Measurements from ENCODE around the gene MYH14. TPM values are rescaled to one million over a fixed set of nuclear protein-coding genes. Genes with fewer than 3 reads are reported as not detected.

Gene MYH14
- total RNA-seq, 6 experiments from 2014 or later = 0.09 TPM; not detected in 5

DNA sequence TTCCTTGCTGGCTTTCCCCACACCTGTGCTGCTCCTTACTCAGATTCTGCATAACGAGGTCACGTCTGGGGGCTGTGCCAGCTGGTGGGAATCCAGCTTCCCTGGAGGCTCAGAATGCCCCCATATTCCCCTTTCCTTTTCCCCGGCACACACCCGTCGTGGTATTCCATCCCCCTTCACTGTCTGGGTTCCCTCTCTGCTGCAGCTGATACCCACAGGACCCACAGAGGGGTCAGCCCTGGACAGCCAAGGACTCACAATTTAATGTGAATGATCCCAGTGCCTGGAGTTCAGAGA is 4.2 kb upstream of the MYH14 start:
- Mint-ChIP-seq H3K27me3 (ENCODE audit: insufficient read depth) (peaks cover 10% of the 10 kb centered on the region; the same call in 1 of the 2 replicates), H3K36me3 (ENCODE audit: low read depth) (no peaks in the 10 kb centered on the region)

DNA sequence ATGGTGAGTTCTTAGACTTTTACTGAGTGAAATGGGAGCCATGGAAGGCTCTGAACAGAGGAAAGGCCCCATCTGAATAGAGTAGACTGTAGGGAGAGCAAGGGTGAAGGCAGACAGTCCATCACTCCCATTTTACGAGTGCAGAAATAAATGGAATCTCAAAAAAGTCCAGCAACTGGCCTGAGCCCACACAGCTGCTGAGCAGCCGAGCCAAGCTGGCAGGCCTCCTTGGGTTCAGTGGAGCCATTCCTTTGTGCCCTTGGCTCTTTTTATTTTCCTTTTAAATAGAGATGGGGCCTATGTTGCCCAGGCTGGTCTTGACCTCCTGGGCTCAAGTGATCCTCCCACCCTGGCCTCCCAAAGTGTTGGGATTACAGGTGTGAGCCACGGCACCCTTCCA is 1.0 kb upstream of the MYH14 start:
- H3K36me3 Mint-ChIP-seq (ENCODE audit: low read depth) = no peaks in the 10 kb centered on the region
- H3K4me3 Mint-ChIP-seq = no peak overlapping the region
- H3K9me3 Mint-ChIP-seq = no peaks in the 10 kb centered on the region
- TF ChIP-seq, protein P1, sequence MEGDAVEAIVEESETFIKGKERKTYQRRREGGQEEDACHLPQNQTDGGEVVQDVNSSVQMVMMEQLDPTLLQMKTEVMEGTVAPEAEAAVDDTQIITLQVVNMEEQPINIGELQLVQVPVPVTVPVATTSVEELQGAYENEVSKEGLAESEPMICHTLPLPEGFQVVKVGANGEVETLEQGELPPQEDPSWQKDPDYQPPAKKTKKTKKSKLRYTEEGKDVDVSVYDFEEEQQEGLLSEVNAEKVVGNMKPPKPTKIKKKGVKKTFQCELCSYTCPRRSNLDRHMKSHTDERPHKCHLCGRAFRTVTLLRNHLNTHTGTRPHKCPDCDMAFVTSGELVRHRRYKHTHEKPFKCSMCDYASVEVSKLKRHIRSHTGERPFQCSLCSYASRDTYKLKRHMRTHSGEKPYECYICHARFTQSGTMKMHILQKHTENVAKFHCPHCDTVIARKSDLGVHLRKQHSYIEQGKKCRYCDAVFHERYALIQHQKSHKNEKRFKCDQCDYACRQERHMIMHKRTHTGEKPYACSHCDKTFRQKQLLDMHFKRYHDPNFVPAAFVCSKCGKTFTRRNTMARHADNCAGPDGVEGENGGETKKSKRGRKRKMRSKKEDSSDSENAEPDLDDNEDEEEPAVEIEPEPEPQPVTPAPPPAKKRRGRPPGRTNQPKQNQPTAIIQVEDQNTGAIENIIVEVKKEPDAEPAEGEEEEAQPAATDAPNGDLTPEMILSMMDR (IDR thresholded peaks at IDR 0.05) = no peak
- DNase-seq = no peak
- no peak overlapping the region for H3K27ac Mint-ChIP-seq
- no peaks in the 10 kb centered on the region for H3K4me1 Mint-ChIP-seq (ENCODE audit: low read depth)
- H3K27me3 Mint-ChIP-seq (ENCODE audit: insufficient read depth) = peaks cover 13% of the 10 kb centered on the region

More for the DNA sequence above, 4.2 kb upstream of the MYH14 start:
- DNase-seq = no peak
- Mint-ChIP-seq H3K9me3 (no peaks in the 10 kb centered on the region; the same call in 1 of the 2 replicates), H3K4me3 (no peak overlapping the region), H3K4me1 (ENCODE audit: low read depth) (no peaks in the 10 kb centered on the region), H3K27ac (no peak overlapping the region)
- TF ChIP-seq, protein P1 (IDR thresholded peaks at IDR 0.05) = no peak

DNA sequence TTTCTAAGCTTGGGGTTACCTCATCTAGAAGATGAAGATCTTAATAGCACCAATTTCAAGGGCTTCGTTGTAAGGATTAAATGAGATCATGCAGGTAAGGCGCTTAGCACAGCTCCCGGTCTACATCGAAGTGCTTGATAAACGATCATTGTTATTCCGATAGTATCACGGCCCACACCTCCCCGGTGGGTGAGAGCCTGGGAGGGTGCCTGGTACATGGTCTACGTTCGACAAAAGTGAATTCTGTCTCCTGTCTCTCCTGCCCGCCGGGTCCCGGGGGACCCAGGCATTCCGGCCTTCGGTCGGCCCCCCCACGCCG is 501 bp upstream of the MYH14 start:
- DNase-seq = no peak
- H3K27me3 Mint-ChIP-seq (ENCODE audit: insufficient read depth) = peaks cover 15% of the 10 kb centered on the region
- TF ChIP-seq, protein P1 (IDR thresholded peaks at IDR 0.05) = no peak
- H3K27ac Mint-ChIP-seq = no peak overlapping the region
- H3K4me1 Mint-ChIP-seq (ENCODE audit: low read depth) = no peaks in the 10 kb centered on the region
- H3K9me3 Mint-ChIP-seq = no peaks in the 10 kb centered on the region
- H3K4me3 Mint-ChIP-seq = no peak overlapping the region
- no peaks in the 10 kb centered on the region for H3K36me3 Mint-ChIP-seq (ENCODE audit: low read depth)

DNA sequence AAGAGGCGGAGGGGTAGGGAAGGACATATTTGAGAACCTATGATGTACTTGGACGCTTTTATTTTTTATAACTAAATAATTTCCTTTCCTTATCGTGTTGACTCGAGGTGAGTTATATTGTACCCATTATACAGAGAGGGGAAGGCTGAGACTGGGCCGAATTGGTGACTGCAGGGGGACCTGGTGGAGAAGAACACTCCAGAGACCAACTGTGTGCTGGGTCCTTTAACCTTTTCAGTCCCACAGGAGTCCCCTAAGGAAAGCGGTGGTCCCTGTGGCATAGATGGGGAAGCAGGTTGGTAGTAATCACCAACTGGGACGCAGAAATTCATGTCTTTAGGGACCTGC is 633 bp downstream of the MYH14 start:
- no peaks in the 10 kb centered on the region for H3K9me3 Mint-ChIP-seq
- H3K36me3 Mint-ChIP-seq (ENCODE audit: low read depth) = no peaks in the 10 kb centered on the region
- no peak overlapping the region for H3K27ac Mint-ChIP-seq
- no peak for DNase-seq
- no peak overlapping the region for H3K4me3 Mint-ChIP-seq
- peaks cover 15% of the 10 kb centered on the region for H3K27me3 Mint-ChIP-seq (ENCODE audit: insufficient read depth)
- no peaks in the 10 kb centered on the region for H3K4me1 Mint-ChIP-seq (ENCODE audit: low read depth)
- TF ChIP-seq, protein P1 (IDR thresholded peaks at IDR 0.05) = no peak

DNA sequence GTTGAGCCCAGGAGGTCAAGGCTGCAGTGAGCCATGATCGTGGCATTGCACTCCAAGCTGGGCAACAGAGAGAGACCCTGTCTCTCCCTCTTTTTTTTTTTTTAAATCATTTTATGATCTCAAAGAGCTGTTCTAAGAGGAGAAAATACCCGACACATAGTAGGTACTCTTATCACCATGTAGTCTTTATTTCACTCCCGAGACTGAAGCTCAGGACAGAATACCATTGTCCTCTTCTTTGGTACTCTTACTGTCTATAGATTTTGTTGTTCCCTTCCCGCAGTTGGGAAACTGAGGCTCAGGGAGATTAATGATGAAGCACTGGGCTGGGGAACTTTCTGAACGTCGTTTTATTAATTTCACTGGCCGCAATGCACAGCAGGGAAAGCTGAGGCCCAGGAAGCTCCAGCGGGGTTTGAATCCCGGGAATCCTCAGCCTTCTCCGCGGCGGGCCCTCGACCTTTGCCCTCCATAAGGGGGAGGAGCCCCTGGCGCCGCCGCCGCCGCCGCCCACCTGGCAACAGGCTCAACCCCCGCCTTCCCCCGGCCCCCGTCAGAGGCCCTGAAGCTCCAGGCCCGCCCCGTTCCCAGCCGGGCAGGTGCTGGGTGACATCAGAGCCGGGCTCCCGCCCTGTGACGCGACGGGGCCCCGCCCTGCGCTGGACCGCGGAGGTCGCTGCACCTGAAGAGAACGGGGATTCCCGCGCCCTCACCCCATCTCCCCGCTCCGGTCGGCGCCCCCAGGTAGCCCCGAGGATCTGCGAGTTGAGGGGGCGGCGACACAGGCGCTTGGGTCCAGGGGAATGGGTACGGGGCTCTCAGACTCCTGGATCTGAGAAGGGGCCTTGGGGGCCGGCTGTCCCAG is 1.6 kb downstream of the MYH14 start:
- Mint-ChIP-seq H3K27me3 (ENCODE audit: insufficient read depth) (peaks cover 10% of the 10 kb centered on the region), H3K36me3 (ENCODE audit: low read depth) (no peaks in the 10 kb centered on the region), H3K9me3 (no peaks in the 10 kb centered on the region), H3K4me3 (no peak overlapping the region), H3K4me1 (ENCODE audit: low read depth) (no peaks in the 10 kb centered on the region), H3K27ac (no peak overlapping the region)
- no peak for DNase-seq
- TF ChIP-seq, protein P1 (IDR thresholded peaks at IDR 0.05) = no peak

Measured in HFFc6 (cell line).